NB4 (cell line): ENCODE results near the gene MYOM1.
"Not testable (repeated sequence)": the region's sequence is repeated elsewhere in the genome, so short reads cannot be mapped to it uniquely, and the experiment has no call there.

Experiments used
- DNase-seq: peaks from one replicate; pipeline ENCODE4 v3.0.0; 2010; ENCODE audit warnings: low read depth
- H3K4me3 ChIP-seq: one replicate; pipeline ENCODE4 v1.5.1; 2011; ENCODE audit warnings: mild to moderate bottlenecking, low read depth, low read length, moderate library complexity
- CTCF ChIP-seq: IDR thresholded peaks from one replicate; pipeline ENCODE4 v1.5.1; 2012; ENCODE audit warnings: low read depth, low read length
- MYC ChIP-seq: IDR thresholded peaks from 2 replicates; pipeline ENCODE4 v1.6.1; 2011; ENCODE audit warnings: low read depth, low read length
- POLR2A ChIP-seq: IDR thresholded peaks from 2 replicates; pipeline ENCODE4 v1.6.1; 2011; ENCODE audit warnings: mild to moderate bottlenecking; ENCODE audit not compliant: insufficient read length; ENCODE audit errors: extremely low read depth
- TF ChIP-seq, protein P1 (sequence below): IDR thresholded peaks from 2 replicates; pipeline ENCODE4 v1.6.1; 2011; ENCODE audit warnings: low read depth, low read length

Gene MYOM1

GRCh38 chr18:3025544-3025943 lies 194.2 kb downstream of the MYOM1 start:
- TF ChIP-seq POLR2A (no peak), MYC (no peak), CTCF (no peak)
- TF ChIP-seq, protein P1, sequence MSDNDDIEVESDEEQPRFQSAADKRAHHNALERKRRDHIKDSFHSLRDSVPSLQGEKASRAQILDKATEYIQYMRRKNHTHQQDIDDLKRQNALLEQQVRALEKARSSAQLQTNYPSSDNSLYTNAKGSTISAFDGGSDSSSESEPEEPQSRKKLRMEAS, result no peak
- no peak for DNase-seq
- no peak overlapping the region for H3K4me3 ChIP-seq

GRCh38 chr18:3023603-3024002 lies 196.2 kb downstream of the MYOM1 start:
- not testable (repeated sequence) for DNase-seq, H3K4me3 ChIP-seq
